ENCODE measurements around the gene RELA. TPM values are rescaled to one million over a fixed set of nuclear protein-coding genes. Genes with fewer than 3 reads are reported as not detected.
A peak's percentile ranks its signal among the peaks of the same experiment; 100 is the strongest.

Gene RELA
- total and polyA plus RNA-seq, 2 of the 13 experiments (the other 11 are each of a cell fraction or from before 2014, with no cell fraction given): 21.4 to 40.5 TPM

GRCh38 chr11:65662799-65663638, at the start of gene RELA (continued):
- TF ChIP-seq FUBP1 (CRISPR knock-in tag; IDR thresholded peaks at IDR 0.05; ENCODE audit: borderline replicate concordance): no peak
- peak; percentile 58 for TF ChIP-seq SPEN (CRISPR knock-in tag; IDR thresholded peaks at IDR 0.05; ENCODE audit: low read depth)
- no peak for TF ChIP-seq EP300 (IDR thresholded peaks at IDR 0.05; ENCODE audit: low read depth in 2 of 2, low read length in 2 of 2)
- TF ChIP-seq EP300 (CRISPR knock-in tag; IDR thresholded peaks at IDR 0.05; ENCODE audit: borderline replicate concordance): no peak
- 0 out of 2 replicates have a peak, but pooled peaks have one; percentile 4 for TF ChIP-seq FOXP4 (CRISPR knock-in tag; IDR thresholded peaks at IDR 0.05)
- TF ChIP-seq ZIK1 (CRISPR knock-in tag; IDR thresholded peaks at IDR 0.05; ENCODE audit: borderline replicate concordance, low read depth): peak; percentile 83; the same call in 1 of the 2 replicates
- no peak for TF ChIP-seq ZNF234 (CRISPR knock-in tag; conservative IDR thresholded peaks at IDR 0.05)
- no peak for TF ChIP-seq PHF21A (CRISPR knock-in tag; IDR thresholded peaks at IDR 0.05)
- TF ChIP-seq RAD51 (IDR thresholded peaks at IDR 0.05; ENCODE audit: borderline replicate concordance): no peak
- peak; percentile 71 for TF ChIP-seq ZSCAN31 (CRISPR knock-in tag; IDR thresholded peaks at IDR 0.05; ENCODE audit: low read depth)
- peak; percentile 69 for TF ChIP-seq GABPA (IDR thresholded peaks at IDR 0.05; ENCODE audit: low read depth, low read length)
- TF ChIP-seq GABPA (CRISPR knock-in tag; IDR thresholded peaks at IDR 0.05; ENCODE audit: low read depth): peak; percentile 28; the same call in 1 of the 2 replicates
- TF ChIP-seq ZKSCAN5 (CRISPR knock-in tag; IDR thresholded peaks at IDR 0.05): no peak
- TF ChIP-seq TAF1 (CRISPR knock-in tag; IDR thresholded peaks at IDR 0.05): peak; percentile 44
- TF ChIP-seq ZNF318 (CRISPR knock-in tag; IDR thresholded peaks at IDR 0.05): 0 out of 2 replicates have a peak, but pooled peaks have one; percentile 11
- TF ChIP-seq ZC3H4 (CRISPR knock-in tag; IDR thresholded peaks at IDR 0.05; ENCODE audit: borderline replicate concordance): no peak
- no peak for TF ChIP-seq TBL1XR1 (IDR thresholded peaks at IDR 0.05; ENCODE audit: borderline replicate concordance, low read length, partially characterized antibody)

Data from HepG2 (cell line).